Keratinocyte (primary cell): ENCODE data around the gene ZNF814. TPM values are rescaled to one million over a fixed set of nuclear protein-coding genes. Genes with fewer than 3 reads are reported as not detected.
A peak's percentile ranks its signal among the peaks of the same experiment; 100 is the strongest.

Source experiments
- DNase-seq: peaks from one replicate; pipeline ENCODE4 v3.0.0-alpha.2; 2011; ENCODE audit warnings: low read depth, missing footprints, low spot score
- FAIRE-seq: peaks from 2 replicates; lab custom pipeline; 2011; peaks lifted over from hg19 to GRCh38; lab: Jason Lieb, UNC
- H2AFZ ChIP-seq: 2 replicates; pipeline ENCODE4 v1.6.0; 2012; ENCODE audit warnings: low read length, control low read depth, inconsistent platforms; ENCODE audit not compliant: control insufficient read depth
- H3K27ac ChIP-seq: 2 replicates; pipeline ENCODE4 v1.5.1; 2011; ENCODE audit warnings: low read length; ENCODE audit not compliant: control insufficient read depth, insufficient read depth
- H3K27me3 ChIP-seq: 3 replicates; pipeline ENCODE4 v1.6.0; 2011; ENCODE audit warnings: low read length; ENCODE audit not compliant: control insufficient read depth, insufficient read depth; ENCODE audit errors: extremely low read depth
- H3K36me3 ChIP-seq, 2 experiments: 2 replicates in 1 of 2; 3 replicates in 1 of 2; pipeline ENCODE4 v1.5.1; 2011; ENCODE audit warnings: low read length in 2 of 2, mild to moderate bottlenecking in 1 of 2; ENCODE audit not compliant: control insufficient read depth in 2 of 2, insufficient read depth in 2 of 2; ENCODE audit errors: extremely low read depth in 1 of 2
- H3K4me1 ChIP-seq: 3 replicates; pipeline ENCODE4 v1.5.1; 2011; ENCODE audit warnings: low read length; ENCODE audit not compliant: control insufficient read depth, insufficient read depth; ENCODE audit errors: extremely low read depth
- H3K4me2 ChIP-seq: 3 replicates; pipeline ENCODE4 v1.6.0; 2011; ENCODE audit warnings: low read depth, low read length; ENCODE audit not compliant: control insufficient read depth, insufficient read depth; ENCODE audit errors: extremely low read depth
- H3K4me3 ChIP-seq, 3 experiments: fragments of 200-600 bp in 1 of 3; sonication (generic) in 1 of 3; 2 replicates in 2 of 3; 3 replicates in 1 of 3; pipeline ENCODE4 v1.5.1; 2011 to 2016; ENCODE audit warnings: low read length in 3 of 3, mild to moderate bottlenecking in 3 of 3, control low read depth in 2 of 3, inconsistent platforms in 1 of 3, low read depth in 1 of 3, mixed read lengths in 1 of 3, mixed run types in 1 of 3, moderate library complexity in 1 of 3; ENCODE audit not compliant: control insufficient read depth in 2 of 3, insufficient read depth in 2 of 3; ENCODE audit errors: extremely low read depth in 1 of 3
- H3K79me2 ChIP-seq: 2 replicates; pipeline ENCODE4 v1.6.0; 2012; ENCODE audit warnings: low read length; ENCODE audit not compliant: control insufficient read depth, insufficient read depth
- H3K9ac ChIP-seq: 3 replicates; pipeline ENCODE4 v1.6.0; 2011; ENCODE audit warnings: low read length; ENCODE audit not compliant: control insufficient read depth, insufficient read depth; ENCODE audit errors: extremely low read depth
- H3K9me1 ChIP-seq: 3 replicates; pipeline ENCODE4 v1.6.0; 2011; ENCODE audit warnings: low read length; ENCODE audit not compliant: control insufficient read depth, insufficient read depth; ENCODE audit errors: extremely low read depth
- H3K9me3 ChIP-seq: 2 replicates; pipeline ENCODE4 v1.5.1; 2012; ENCODE audit warnings: low read depth, low read length; ENCODE audit not compliant: control insufficient read depth
- H4K20me1 ChIP-seq: 3 replicates; pipeline ENCODE4 v1.6.0; 2011; ENCODE audit warnings: low read length; ENCODE audit not compliant: control insufficient read depth, insufficient read depth; ENCODE audit errors: extremely low read depth
- CTCF ChIP-seq, 3 experiments: IDR thresholded peaks in 1 of 3; conservative IDR thresholded peaks in 1 of 3; optimal IDR thresholded peaks in 1 of 3; 2 replicates in 2 of 3; 3 replicates in 1 of 3; pipeline versions ENCODE3 to v1.5.1; 2011; ENCODE audit warnings: low read length in 3 of 3, mild to moderate bottlenecking in 3 of 3, moderate library complexity in 2 of 3, control low read depth in 1 of 3, inconsistent platforms in 1 of 3; ENCODE audit not compliant: insufficient read depth in 2 of 3; ENCODE audit errors: extremely low read depth in 1 of 3
- EZH2 ChIP-seq: IDR thresholded peaks from one replicate; pipeline ENCODE4 v1.6.1; 2012; ENCODE audit warnings: inconsistent platforms, mild to moderate bottlenecking, low read length, moderate library complexity
- dilution Hi-C: fragments of 300-500 bp; cut with MboI; formaldehyde crosslinking; loops from one replicate; pipeline ENCODE4 v1.7.0; 2020; ENCODE audit warnings: low sequenced_read_pairs; ENCODE audit not compliant: extremely low pct_ligation_motif_present
- polyA plus RNA-seq, 5 experiments: library from polyadenylated mRNA; depleted of rRNA in 3 of 5; stranded (reverse) in 3 of 5; stranded (forward) in 1 of 5; unstranded in 1 of 5; fragments of >200 nt; gene quantifications; 1 replicate in 1 of 5; 2 replicates in 3 of 5; 3 replicates in 1 of 5; pipeline versions ENCODE4 v1.2.1 to v1.2.3, GENCODE V29; 2011 to 2012; ENCODE audit warnings: missing spikeins in 2 of 5, low read depth in 1 of 5, low replicate concordance in 1 of 5

ZNF814 gene
- polyA plus RNA-seq, 1 donor (not counting 4 experiments of a cell fraction or from before 2014, with no cell fraction given): 13.8 TPM

DNA sequence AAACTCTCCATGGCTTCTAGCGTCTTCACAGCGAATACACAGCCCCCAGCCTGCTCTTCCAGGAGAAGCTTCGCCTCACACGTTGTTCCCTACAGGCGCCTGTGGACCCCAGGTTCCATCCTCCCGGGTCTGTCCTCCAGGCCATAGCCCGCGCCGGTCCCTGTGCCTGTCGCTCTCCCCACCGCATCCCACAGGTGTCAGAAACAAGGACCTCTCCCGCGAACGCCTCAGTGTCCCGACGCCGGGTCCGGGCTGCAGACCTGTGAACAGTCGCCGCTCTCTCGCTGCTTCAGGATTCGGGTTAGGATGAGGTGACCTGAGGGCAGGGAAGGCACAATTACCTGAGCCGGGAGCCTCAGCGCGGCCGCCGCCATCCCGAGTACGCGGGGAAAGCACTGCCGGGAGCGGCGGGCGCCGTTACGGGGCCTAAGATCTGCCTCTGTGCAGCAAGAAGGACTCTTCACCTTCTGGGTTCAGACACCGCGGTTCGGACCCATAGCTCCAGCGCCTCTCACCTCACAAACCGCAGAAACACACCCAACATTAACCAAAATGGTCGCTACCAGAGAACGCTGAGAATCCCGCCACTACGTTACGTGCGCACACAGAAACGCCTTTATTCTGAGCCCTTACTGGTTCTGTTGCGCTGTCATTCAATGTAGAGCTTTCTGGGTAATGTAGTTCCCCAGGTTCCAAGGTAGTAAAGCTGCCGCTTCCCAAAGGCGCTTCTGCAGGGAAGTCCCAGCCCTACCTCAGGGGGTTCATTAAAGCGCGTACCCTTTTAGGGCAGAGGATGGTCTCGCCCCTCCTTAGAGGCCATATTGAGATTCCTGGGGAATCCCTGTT lies 46.2 kb upstream of the ZNF814 start, which contains the start of gene ZNF418:
ZNF418 (minus strand) TSS at position 583 of the 846 bp plus-strand sequence. CDS start 1,580 bp downstream, outside the sequence.
- peak within 1 kb of the TSS; percentile 62 for H3K27ac ChIP-seq
- H3K79me2 ChIP-seq: peaks cover 5% of the 10 kb centered on the region
- peak within 1 kb of the TSS; percentile 95 for H2AFZ ChIP-seq
- H3K9me3 ChIP-seq: no peaks in the 10 kb centered on the region
- H3K36me3 ChIP-seq: peaks cover 0 to 8% of the 10 kb centered on the region in 2 experiments
- no peaks in the 10 kb centered on the region for H4K20me1 ChIP-seq
- TF ChIP-seq EZH2: no peak
- TF ChIP-seq CTCF (optimal IDR thresholded peaks at IDR 0.05 in 1 of 3, IDR thresholded peaks at IDR 0.05 in 1 of 3, conservative IDR thresholded peaks at IDR 0.05 in 1 of 3; ENCODE audit: extremely low read depth in 1 of 3, insufficient read depth in 2 of 3, low read length in 3 of 3): no peak
- H3K9ac ChIP-seq: peak within 1 kb of the TSS; percentile 77
- H3K4me3 ChIP-seq: peak within 1 kb of the TSS; percentile 58 to 82 (median 81)
- peak; percentile 96 for FAIRE-seq
- no peaks in the 10 kb centered on the region for H3K4me1 ChIP-seq
- dilution Hi-C loops: no loop called here
- H3K9me1 ChIP-seq: no peaks in the 10 kb centered on the region
- no peak for DNase-seq
- H3K27me3 ChIP-seq: no peaks in the 10 kb centered on the region
- H3K4me2 ChIP-seq: peak within 1 kb of the TSS; percentile 88

DNA sequence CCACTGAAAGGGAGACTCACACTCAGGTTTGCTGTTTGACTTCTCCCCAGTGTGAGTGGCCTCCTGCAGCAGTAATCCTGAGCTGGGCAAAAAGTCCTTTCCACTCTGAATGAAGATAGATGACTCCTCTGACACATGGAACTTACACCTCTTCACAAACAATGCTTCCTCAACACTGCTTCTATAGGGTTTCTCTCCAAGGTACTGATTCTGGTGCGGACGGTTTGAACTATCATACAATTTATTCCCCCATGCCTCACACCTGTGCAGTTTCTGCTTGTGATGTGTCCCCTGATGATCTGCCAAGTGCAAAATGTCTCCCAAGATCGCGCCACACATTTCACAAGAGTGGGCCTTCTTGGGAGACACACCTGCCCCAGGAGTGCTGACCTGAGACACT lies 38.8 kb upstream of the ZNF814 start:
- TF ChIP-seq CTCF (optimal IDR thresholded peaks at IDR 0.05 in 1 of 3, IDR thresholded peaks at IDR 0.05 in 1 of 3, conservative IDR thresholded peaks at IDR 0.05 in 1 of 3; ENCODE audit: extremely low read depth in 1 of 3, insufficient read depth in 2 of 3, low read length in 3 of 3): no peak
- TF ChIP-seq EZH2: no peak
- Histone ChIP-seq H2AFZ (no peak overlapping the region), H3K36me3 (peaks cover 7 to 28% of the 10 kb centered on the region in 2 experiments), H3K9me1 (no peaks in the 10 kb centered on the region), H3K4me2 (no peak overlapping the region), H4K20me1 (no peaks in the 10 kb centered on the region), H3K9me3 (peaks cover 23% of the 10 kb centered on the region), H3K4me1 (no peaks in the 10 kb centered on the region), H3K27me3 (no peaks in the 10 kb centered on the region), H3K9ac (no peak overlapping the region), H3K79me2 (no peaks in the 10 kb centered on the region), H3K27ac (no peak overlapping the region), H3K4me3 (no peak overlapping the region)
- dilution Hi-C loops: no loop called here
- FAIRE-seq: no peak
- DNase-seq: no peak
